ENCODE data around the gene TMEM147.
A peak's percentile ranks its signal among the peaks of the same experiment; 100 is the strongest.

Gene TMEM147

GRCh38 chr19:35525873-35526272 is 19.6 kb upstream of the TMEM147 start:
- no peak for DNase-seq (ENCODE audit: low spot score in 2 of 2)

GRCh38 chr19:35528218-35529038 is 17.0 kb upstream of the TMEM147 start, which contains the start of gene SBSN:
TSS of gene SBSN (minus strand) at chr19:35528311. CDS start at chr19:35528281, 30 bp downstream.
- peaks cover 2% of the 10 kb centered on the region for H3K36me3 Mint-ChIP-seq (ENCODE audit: insufficient read depth)
- DNase-seq (ENCODE audit: low spot score in 2 of 2) (no peak), ATAC-seq (replicated peaks; ENCODE audit: extremely low read depth, poor library complexity, severe bottlenecking) (no peak)
- peaks cover 82% of the 10 kb centered on the region for H3K27me3 Mint-ChIP-seq
- H3K4me3 Mint-ChIP-seq: no peak within 1 kb of the TSS
- H3K4me1 Mint-ChIP-seq: peaks cover 7% of the 10 kb centered on the region
- no peaks in the 10 kb centered on the region for H3K9me3 Mint-ChIP-seq
- H3K27ac Mint-ChIP-seq (ENCODE audit: low read depth): no peak within 1 kb of the TSS

More at GRCh38 chr19:35525873-35526272, 19.6 kb upstream of the TMEM147 start:
- Mint-ChIP-seq H3K4me1 (no peaks in the 10 kb centered on the region), H3K36me3 (ENCODE audit: insufficient read depth) (no peaks in the 10 kb centered on the region), H3K4me3 (no peak overlapping the region), H3K9me3 (no peaks in the 10 kb centered on the region), H3K27me3 (peaks cover 59% of the 10 kb centered on the region), H3K27ac (ENCODE audit: low read depth) (no peak overlapping the region)
- no peak for ATAC-seq (replicated peaks; ENCODE audit: extremely low read depth, poor library complexity, severe bottlenecking)

GRCh38 chr19:35529241-35530218 is 15.9 kb upstream of the TMEM147 start:
- no peaks in the 10 kb centered on the region for H3K9me3 Mint-ChIP-seq
- no peak overlapping the region for H3K4me3 Mint-ChIP-seq
- H3K4me1 Mint-ChIP-seq: peaks cover 15% of the 10 kb centered on the region
- peaks cover 82% of the 10 kb centered on the region for H3K27me3 Mint-ChIP-seq
- H3K36me3 Mint-ChIP-seq (ENCODE audit: insufficient read depth): peaks cover 2% of the 10 kb centered on the region
- ATAC-seq (replicated peaks; ENCODE audit: extremely low read depth, poor library complexity, severe bottlenecking): no peak
- no peak overlapping the region for H3K27ac Mint-ChIP-seq (ENCODE audit: low read depth)
- DNase-seq (ENCODE audit: low spot score in 2 of 2): no peak

DNA sequence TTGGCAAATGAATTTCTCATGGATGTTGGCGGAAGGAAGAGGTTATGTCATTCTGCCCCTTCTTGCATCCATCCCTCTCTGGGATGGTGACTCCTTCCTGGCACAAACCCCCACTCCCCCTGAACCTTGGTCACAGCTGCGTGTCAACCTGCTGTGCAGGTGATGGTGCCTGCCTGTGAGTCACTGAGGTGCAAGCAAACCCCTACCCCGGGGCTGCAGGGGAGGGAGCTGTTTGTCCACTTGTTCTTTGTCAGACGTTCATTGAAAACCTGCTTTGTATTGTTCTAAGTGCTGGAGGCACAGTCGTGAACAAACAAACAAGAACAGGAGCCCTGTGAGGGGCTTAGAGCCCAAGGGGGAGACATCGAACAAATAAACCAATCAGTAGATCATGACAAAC is 14.1 kb upstream of the TMEM147 start:
- Mint-ChIP-seq H3K27ac (ENCODE audit: low read depth) (no peak overlapping the region), H3K4me3 (no peak overlapping the region), H3K27me3 (peaks cover 85% of the 10 kb centered on the region), H3K4me1 (peaks cover 15% of the 10 kb centered on the region), H3K9me3 (no peaks in the 10 kb centered on the region), H3K36me3 (ENCODE audit: insufficient read depth) (peaks cover 2% of the 10 kb centered on the region)
- no peak for ATAC-seq (replicated peaks; ENCODE audit: extremely low read depth, poor library complexity, severe bottlenecking)
- no peak for DNase-seq (ENCODE audit: low spot score in 2 of 2)

- no peaks in the 10 kb centered on the region for H3K9me3 Mint-ChIP-seq
- peaks cover 65% of the 10 kb centered on the region for H3K27me3 Mint-ChIP-seq
- H3K27ac Mint-ChIP-seq (ENCODE audit: low read depth): no peak within 1 kb of the TSS
- DNase-seq (ENCODE audit: low spot score in 2 of 2) (no peak), ATAC-seq (replicated peaks; ENCODE audit: extremely low read depth, poor library complexity, severe bottlenecking) (no peak)
- peaks cover 2% of the 10 kb centered on the region for H3K36me3 Mint-ChIP-seq (ENCODE audit: insufficient read depth)
- H3K4me3 Mint-ChIP-seq: peak within 1 kb of the TSS; percentile 57
- peaks cover 15% of the 10 kb centered on the region for H3K4me1 Mint-ChIP-seq
These were observed 12.1 kb upstream of the TMEM147 start, which contains the start of gene GAPDHS for GRCh38 chr19:35533201-35533821. TSS of gene GAPDHS (plus strand) at chr19:35533456. CDS start at chr19:35533528, 72 bp downstream.

- H3K9me3 Mint-ChIP-seq: no peaks in the 10 kb centered on the region
- DNase-seq (ENCODE audit: low spot score in 2 of 2) (no peak), ATAC-seq (replicated peaks; ENCODE audit: extremely low read depth, poor library complexity, severe bottlenecking) (peak; percentile 49)
- H3K4me1 Mint-ChIP-seq: peaks cover 15% of the 10 kb centered on the region
- H3K27me3 Mint-ChIP-seq: peaks cover 59% of the 10 kb centered on the region
- H3K36me3 Mint-ChIP-seq (ENCODE audit: insufficient read depth): peaks cover 2% of the 10 kb centered on the region
- H3K27ac Mint-ChIP-seq (ENCODE audit: low read depth): no peak overlapping the region
- peak overlapping the region; percentile 57 for H3K4me3 Mint-ChIP-seq
These were observed 11.5 kb upstream of the TMEM147 start for GRCh38 chr19:35533822-35534392.

- H3K4me3 Mint-ChIP-seq: no peak overlapping the region
- H3K36me3 Mint-ChIP-seq (ENCODE audit: insufficient read depth): peaks cover 2% of the 10 kb centered on the region
- no peak for DNase-seq (ENCODE audit: low spot score in 2 of 2)
- no peaks in the 10 kb centered on the region for H3K9me3 Mint-ChIP-seq
- no peak overlapping the region for H3K27ac Mint-ChIP-seq (ENCODE audit: low read depth)
- peaks cover 49% of the 10 kb centered on the region for H3K27me3 Mint-ChIP-seq
- ATAC-seq (replicated peaks; ENCODE audit: extremely low read depth, poor library complexity, severe bottlenecking): no peak
- peaks cover 15% of the 10 kb centered on the region for H3K4me1 Mint-ChIP-seq
These were observed 10.5 kb upstream of the TMEM147 start for GRCh38 chr19:35534803-35535480.

DNA sequence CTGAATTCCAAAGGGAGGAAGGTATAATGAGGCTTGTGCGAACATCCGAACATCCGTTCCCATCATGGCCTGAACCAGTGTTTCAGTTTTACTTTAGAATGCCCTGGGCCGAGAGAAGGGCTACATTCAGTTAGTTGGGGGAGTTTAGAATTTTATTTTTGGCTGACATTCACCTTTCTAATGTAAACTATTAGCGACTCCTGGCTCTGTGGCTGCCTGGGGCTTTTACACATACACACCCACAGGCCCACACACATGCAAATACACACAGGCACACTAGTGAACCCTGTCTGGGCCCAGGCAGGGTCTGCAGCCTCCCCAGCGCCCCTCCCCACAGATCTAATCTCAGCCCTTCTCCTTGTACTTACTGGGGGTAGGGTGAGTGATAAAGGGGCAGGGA is 6.1 kb upstream of the TMEM147 start:
- Mint-ChIP-seq H3K9me3 (no peaks in the 10 kb centered on the region), H3K27me3 (peaks cover 10% of the 10 kb centered on the region), H3K36me3 (ENCODE audit: insufficient read depth) (no peaks in the 10 kb centered on the region), H3K4me1 (peaks cover 2% of the 10 kb centered on the region), H3K4me3 (no peak overlapping the region), H3K27ac (ENCODE audit: low read depth) (no peak overlapping the region)
- no peak for ATAC-seq (replicated peaks; ENCODE audit: extremely low read depth, poor library complexity, severe bottlenecking)
- DNase-seq (ENCODE audit: low spot score in 2 of 2): no peak

DNA sequence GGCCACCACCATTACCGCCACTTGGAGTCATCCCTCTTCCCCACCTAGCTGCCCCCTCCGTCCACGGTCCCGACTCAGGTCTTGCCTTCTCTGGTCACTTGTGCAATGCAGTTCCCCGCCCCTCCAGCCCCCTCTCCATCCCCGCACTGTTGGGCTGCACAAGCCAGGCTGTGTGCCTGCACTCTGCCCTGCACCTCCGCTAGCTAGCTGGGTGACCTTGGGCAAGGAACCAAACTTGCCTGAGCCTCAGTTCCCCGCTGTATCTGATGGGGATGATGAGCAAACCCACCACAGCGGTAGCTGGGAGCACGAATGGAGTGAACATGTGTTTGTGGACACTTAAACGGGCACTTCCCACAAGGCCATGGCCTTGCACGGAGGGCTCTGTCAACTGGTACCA is 5.6 kb upstream of the TMEM147 start:
- no peak for DNase-seq (ENCODE audit: low spot score in 2 of 2)
- H3K4me1 Mint-ChIP-seq: peaks cover 7% of the 10 kb centered on the region
- no peaks in the 10 kb centered on the region for H3K36me3 Mint-ChIP-seq (ENCODE audit: insufficient read depth)
- no peak for ATAC-seq (replicated peaks; ENCODE audit: extremely low read depth, poor library complexity, severe bottlenecking)
- H3K9me3 Mint-ChIP-seq: no peaks in the 10 kb centered on the region
- H3K27ac Mint-ChIP-seq (ENCODE audit: low read depth): no peak overlapping the region
- H3K4me3 Mint-ChIP-seq: no peak overlapping the region
- H3K27me3 Mint-ChIP-seq: peaks cover 4% of the 10 kb centered on the region

- Mint-ChIP-seq H3K9me3 (no peaks in the 10 kb centered on the region), H3K4me3 (no peak overlapping the region), H3K27me3 (no peaks in the 10 kb centered on the region), H3K36me3 (ENCODE audit: insufficient read depth) (no peaks in the 10 kb centered on the region), H3K27ac (ENCODE audit: low read depth) (no peak overlapping the region), H3K4me1 (peaks cover 9% of the 10 kb centered on the region)
- ATAC-seq (replicated peaks; ENCODE audit: extremely low read depth, poor library complexity, severe bottlenecking) (no peak), DNase-seq (ENCODE audit: low spot score in 2 of 2) (no peak)
These were observed 5.0 kb upstream of the TMEM147 start for GRCh38 chr19:35540356-35540927.

- Mint-ChIP-seq H3K27me3 (no peaks in the 10 kb centered on the region), H3K27ac (ENCODE audit: low read depth) (no peak overlapping the region), H3K4me1 (peaks cover 25% of the 10 kb centered on the region), H3K4me3 (no peak overlapping the region), H3K36me3 (ENCODE audit: insufficient read depth) (peaks cover 4% of the 10 kb centered on the region), H3K9me3 (no peaks in the 10 kb centered on the region)
- no peak for ATAC-seq (replicated peaks; ENCODE audit: extremely low read depth, poor library complexity, severe bottlenecking)
- no peak for DNase-seq (ENCODE audit: low spot score in 2 of 2)
These were observed 3.2 kb upstream of the TMEM147 start for GRCh38 chr19:35542209-35542608.
